A549 (cell line): ENCODE data around the gene PAM. TPM values are rescaled to one million over a fixed set of nuclear protein-coding genes. Genes with fewer than 3 reads are reported as not detected.

ENCODE experiments used
- ATAC-seq, 2 experiments: fragments of 200-7000 bp in 1 of 2; fragments of >200 bp in 1 of 2; cut with Nextera tagmentation in 1 of 2; cut with Tn5 transposase in 1 of 2; 3 replicates each; pipeline versions ENCODE4 v1.8.0 to v1.9.1; 2018 to 2020; ENCODE audit warnings: mild to moderate bottlenecking in 1 of 2, moderate library complexity in 1 of 2
- CTCF ChIA-PET: fragments of 300-600 bp; sonication (Branson Sonifier 250); formaldehyde crosslinking; extraction: SDS; loops from one replicate; lab custom pipeline; 2021; ENCODE audit warnings: antibody characterized with exemption, inconsistent platforms; lab: Yijun Ruan, JAX
- POLR2A ChIA-PET: fragments of 350-600 bp; formaldehyde crosslinking; extraction: SDS; loops from one replicate; lab custom pipeline; 2021; ENCODE audit warnings: antibody characterized with exemption, inconsistent platforms; lab: Yijun Ruan, JAX
- DNase-seq, 2 experiments: peaks; one replicate each; pipeline versions ENCODE4 v3.0.0 to v3.0.0-alpha.2; 2011 to 2016; ENCODE audit warnings: low read depth in 1 of 2, low spot score in 1 of 2
- FAIRE-seq: peaks from 2 replicates; lab custom pipeline; 2011; peaks lifted over from hg19 to GRCh38; lab: Jason Lieb, UNC
- H3K27ac ChIP-seq, 2 experiments: fragments of >200 bp; sonication (Bioruptor Twin); formaldehyde crosslinking; 3 replicates each; pipeline ENCODE4 v1.5.1; 2016 to 2017
- H3K4me1 ChIP-seq: fragments of >200 bp; sonication (Bioruptor Twin); formaldehyde crosslinking; 3 replicates; pipeline ENCODE4 v1.6.1; 2016
- H3K4me2 ChIP-seq: fragments of >200 bp; sonication (Bioruptor Twin); formaldehyde crosslinking; 3 replicates; pipeline ENCODE4 v1.6.1; 2016
- H3K4me3 ChIP-seq: fragments of >200 bp; sonication (Bioruptor Twin); formaldehyde crosslinking; 3 replicates; pipeline ENCODE4 v1.5.1; 2016
- H3K9me3 ChIP-seq: fragments of >200 bp; sonication (Bioruptor Twin); formaldehyde crosslinking; 3 replicates; pipeline ENCODE4 v1.6.1; 2016
- BHLHE40 ChIP-seq: IDR thresholded peaks from 2 replicates; pipeline ENCODE4 v1.6.1; 2012; ENCODE audit warnings: low read depth, low read length, inconsistent platforms
- CBX2 ChIP-seq: fragments of 200-600 bp; sonication (generic); IDR thresholded peaks from 2 replicates; pipeline ENCODE4 v1.6.1; 2016; ENCODE audit warnings: low read depth, mild to moderate bottlenecking, borderline replicate concordance
- CBX8 ChIP-seq: fragments of 200-600 bp; sonication (generic); IDR thresholded peaks from 2 replicates; pipeline ENCODE4 v1.6.1; 2016
- EHF ChIP-seq: fragments of 250-450 bp; sonication (Bioruptor Pico); IDR thresholded peaks from 2 replicates; pipeline ENCODE4 v1.5.0; 2020; ENCODE audit warnings: mild to moderate bottlenecking
- FOSB ChIP-seq: fragments of 250-450 bp; sonication (Bioruptor Pico); IDR thresholded peaks from 2 replicates; pipeline ENCODE4 v1.5.0; 2020; ENCODE audit warnings: mild to moderate bottlenecking, moderate library complexity
- FOSL2 ChIP-seq, 2 experiments: fragments of 450-650 bp in 1 of 2; fragments of >200 bp in 1 of 2; sonication (Bioruptor Twin) in 1 of 2; formaldehyde crosslinking; IDR thresholded peaks; 2 replicates each; pipeline versions ENCODE4 v1.5.0 to v1.6.1; 2016 to 2020; ENCODE audit warnings: mild to moderate bottlenecking in 1 of 2, moderate library complexity in 1 of 2
- FOXS1 ChIP-seq: fragments of 250-450 bp; sonication (Bioruptor Pico); IDR thresholded peaks from 2 replicates; pipeline ENCODE4 v1.5.0; 2020; ENCODE audit warnings: mild to moderate bottlenecking, moderate library complexity
- GATA3 ChIP-seq: IDR thresholded peaks from 2 replicates; pipeline ENCODE4 v1.6.1; 2012; ENCODE audit warnings: borderline replicate concordance
- HDAC2 ChIP-seq: fragments of 200-600 bp; sonication (generic); IDR thresholded peaks from 2 replicates; pipeline ENCODE4 v1.6.1; 2016
- HES2 ChIP-seq: fragments of >200 bp; sonication (Bioruptor Twin); formaldehyde crosslinking; IDR thresholded peaks from 2 replicates; pipeline ENCODE4 v1.6.1; 2016
- HOXA7 ChIP-seq: fragments of 250-450 bp; sonication (Bioruptor Pico); IDR thresholded peaks from 2 replicates; pipeline ENCODE4 v1.5.0; 2020; ENCODE audit warnings: mild to moderate bottlenecking, moderate library complexity
- HOXB13 ChIP-seq: fragments of 250-450 bp; sonication (Bioruptor Pico); IDR thresholded peaks from 2 replicates; pipeline ENCODE4 v1.5.0; 2020; ENCODE audit warnings: low read depth, mild to moderate bottlenecking, moderate library complexity
- HOXB5 ChIP-seq: fragments of 250-450 bp; sonication (Bioruptor Pico); IDR thresholded peaks from 2 replicates; pipeline ENCODE4 v1.5.0; 2020; ENCODE audit warnings: mild to moderate bottlenecking, moderate library complexity
- KDM1A ChIP-seq: fragments of 200-600 bp; sonication (generic); IDR thresholded peaks from 2 replicates; pipeline ENCODE4 v1.6.1; 2016; ENCODE audit warnings: low read depth, mild to moderate bottlenecking
- KDM5A ChIP-seq: fragments of 200-600 bp; sonication (generic); IDR thresholded peaks from 2 replicates; pipeline ENCODE4 v1.6.1; 2016; ENCODE audit warnings: antibody characterized with exemption, mild to moderate bottlenecking
- MAFK ChIP-seq: fragments of 450-650 bp; IDR thresholded peaks from 2 replicates; pipeline ENCODE4 v1.6.1; 2014; ENCODE audit not compliant: partially characterized antibody
- NPAS2 ChIP-seq: fragments of 250-450 bp; sonication (Bioruptor Pico); IDR thresholded peaks from 2 replicates; pipeline ENCODE4 v1.8.0; 2022; ENCODE audit warnings: mild to moderate bottlenecking, moderate library complexity, borderline replicate concordance
- POLR2A ChIP-seq: IDR thresholded peaks from 2 replicates; pipeline ENCODE4 v1.6.1; 2012; ENCODE audit warnings: mild to moderate bottlenecking, low read length
- RARB ChIP-seq: fragments of 250-450 bp; sonication (Bioruptor Pico); IDR thresholded peaks from 2 replicates; pipeline ENCODE4 v1.8.0; 2021; ENCODE audit warnings: mild to moderate bottlenecking, moderate library complexity
- RCOR1 ChIP-seq: fragments of 150-350 bp; IDR thresholded peaks from 2 replicates; pipeline ENCODE4 v1.6.1; 2014; ENCODE audit warnings: antibody characterized with exemption, low read length, low read depth
- RFX5 ChIP-seq: fragments of 450-650 bp; IDR thresholded peaks from 2 replicates; pipeline ENCODE4 v1.7.1; 2014; ENCODE audit warnings: antibody characterized with exemption, mild to moderate bottlenecking, moderate library complexity
- SMC3 ChIP-seq: fragments of >200 bp; sonication (Bioruptor Twin); formaldehyde crosslinking; IDR thresholded peaks from 3 replicates; pipeline ENCODE4 v1.6.1; 2018; ENCODE audit warnings: inconsistent platforms
- ZFP36 ChIP-seq: fragments of 450-650 bp; IDR thresholded peaks from 2 replicates; pipeline ENCODE4 v1.6.1; 2014; ENCODE audit warnings: borderline replicate concordance; ENCODE audit not compliant: partially characterized antibody
- ZNF302 ChIP-seq: fragments of 250-450 bp; sonication (Bioruptor Pico); IDR thresholded peaks from 2 replicates; pipeline ENCODE4 v1.9.0; 2021; ENCODE audit warnings: inconsistent platforms, mild to moderate bottlenecking, moderate library complexity
- ZSCAN20 ChIP-seq: fragments of 250-450 bp; sonication (Bioruptor Pico); IDR thresholded peaks from 2 replicates; pipeline ENCODE4 v1.8.0; 2022; ENCODE audit warnings: mild to moderate bottlenecking, moderate library complexity
- WGBS: methylation state at CpG from one replicate; pipeline ENCODE4 v1.1.6; 2017; ENCODE audit errors: missing lambda C conversion rate; 5-methylcytosine and 5-hydroxymethylcytosine counted together
- polyA plus RNA-seq, 4 experiments: library from polyadenylated mRNA; depleted of rRNA in 3 of 4; stranded (reverse); fragments of >200 nt; fragmentation: RNase III in 1 of 4; extraction: RNeasy Plus Mini Kit Qiagen cat#74134 plus additional on column Dnase treatment in 1 of 4; gene quantifications; 2 replicates in 3 of 4; 3 replicates in 1 of 4; pipeline ENCODE4 v1.2.3, GENCODE V29; 2011 to 2017
- TF ChIP-seq, protein P1 (sequence below): fragments of 250-450 bp; sonication (Bioruptor Pico); IDR thresholded peaks from 2 replicates; pipeline ENCODE4 v1.5.0; 2020; ENCODE audit warnings: low read depth, mild to moderate bottlenecking, moderate library complexity

PAM gene
- polyA plus RNA-seq, 2 of the 4 experiments (the other 2 are of a cell fraction): 21.5 to 25.1 TPM

DNA sequence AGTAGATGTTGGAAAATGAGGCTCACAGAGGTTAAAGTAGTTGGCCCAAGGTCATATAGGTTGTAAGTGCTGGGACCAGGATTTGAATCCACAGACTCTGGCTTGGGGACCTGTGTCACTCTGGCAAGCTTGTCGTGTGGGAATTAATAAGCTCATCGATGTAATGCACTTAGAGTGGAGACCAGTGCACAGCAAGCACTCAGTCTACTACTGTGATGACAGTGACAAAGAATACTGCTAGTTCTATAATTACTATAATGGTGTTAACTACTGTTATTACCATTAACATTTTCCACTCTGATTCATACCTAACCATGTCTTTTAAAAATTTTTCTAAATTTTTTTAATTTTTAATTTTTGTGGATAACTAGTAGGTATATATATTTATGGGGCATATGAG is 12.8 kb downstream of the PAM start:
- TF ChIP-seq RFX5 (no peak), CBX2 (no peak), POLR2A (no peak), NPAS2 (no peak), MAFK (no peak)
- 44% methylated on average over 2 of the region's 2 CpGs for WGBS
- CTCF ChIA-PET: no interaction called here
- Histone ChIP-seq H3K4me1 (no peaks in the 10 kb centered on the region), H3K4me3 (no peak overlapping the region), H3K9me3 (no peaks in the 10 kb centered on the region), H3K4me2 (no peak overlapping the region), H3K27ac (no peak overlapping the region)
- DNase-seq (no peak), ATAC-seq (no peak), FAIRE-seq (no peak)
- POLR2A ChIA-PET: no interaction called here

GRCh38 chr5:102770803-102771202 is 15.7 kb downstream of the PAM start:
- no peak for FAIRE-seq
- H3K4me2 ChIP-seq: no peak overlapping the region

DNA sequence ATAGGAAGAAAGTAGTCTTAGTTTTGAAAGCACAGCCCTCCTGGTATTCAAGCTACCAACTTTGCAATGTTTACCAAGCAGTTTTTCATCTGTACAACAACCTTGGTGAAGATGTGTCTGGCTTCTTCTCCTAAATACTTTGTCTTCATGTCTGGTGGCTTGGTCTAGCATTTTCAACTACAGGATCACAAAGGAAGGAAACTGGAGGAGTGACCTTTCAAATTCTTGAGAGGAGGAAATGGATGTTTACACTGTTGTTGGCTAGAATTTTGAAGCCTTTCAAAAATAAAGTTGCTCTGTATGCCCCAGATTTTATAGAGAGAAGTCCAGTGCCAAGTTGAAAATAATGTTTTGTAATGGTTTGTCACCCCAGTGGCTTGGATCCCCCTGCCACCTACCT is 16.3 kb downstream of the PAM start:
- CTCF ChIA-PET: no interaction called here
- no peak for FAIRE-seq
- no peak overlapping the region for H3K4me3 ChIP-seq

More at GRCh38 chr5:102770803-102771202, 15.7 kb downstream of the PAM start:
- CTCF ChIA-PET: no interaction called here
- Histone ChIP-seq H3K9me3 (no peaks in the 10 kb centered on the region), H3K27ac (no peak overlapping the region), H3K4me3 (no peak overlapping the region), H3K4me1 (no peaks in the 10 kb centered on the region)
- POLR2A ChIA-PET: no interaction called here
- no peak for ATAC-seq
- TF ChIP-seq HOXA7 (CRISPR knock-in tag) (no peak), BHLHE40 (no peak)
- DNase-seq: no peak
- WGBS: 62% methylated on average over 3 of the region's 3 CpGs

GRCh38 chr5:102772273-102772672 is 17.2 kb downstream of the PAM start:
- H3K4me3 ChIP-seq: no peak overlapping the region
- ATAC-seq: no peak
- no peaks in the 10 kb centered on the region for H3K9me3 ChIP-seq
- H3K4me1 ChIP-seq: no peaks in the 10 kb centered on the region
- POLR2A ChIA-PET: no interaction called here
- TF ChIP-seq CBX2: no peak
- TF ChIP-seq GATA3: no peak
- TF ChIP-seq HOXB13 (CRISPR knock-in tag): no peak
- no peak for TF ChIP-seq KDM1A
- no peak for TF ChIP-seq HOXB5 (CRISPR knock-in tag)
- TF ChIP-seq HES2: no peak
- no peak for TF ChIP-seq HOXA7 (CRISPR knock-in tag)
- TF ChIP-seq FOSL2 (IDR thresholded peaks at IDR 0.05): no peak
- TF ChIP-seq FOSL2 (CRISPR knock-in tag; IDR thresholded peaks at IDR 0.05): no peak
- no peak for TF ChIP-seq ZFP36
- no peak for TF ChIP-seq KDM5A
- TF ChIP-seq, all 56 proteins: peak for 0
- Histone ChIP-seq H3K27ac (no peak overlapping the region), H3K4me2 (no peak overlapping the region)
- CTCF ChIA-PET: no interaction called here
- DNase-seq (no peak), FAIRE-seq (no peak)
- 59% methylated on average over 1 of the region's 1 CpG for WGBS

More for the DNA sequence above, 16.3 kb downstream of the PAM start:
- TF ChIP-seq HOXB5 (CRISPR knock-in tag): no peak
- no peak for TF ChIP-seq KDM5A
- TF ChIP-seq, protein P1, sequence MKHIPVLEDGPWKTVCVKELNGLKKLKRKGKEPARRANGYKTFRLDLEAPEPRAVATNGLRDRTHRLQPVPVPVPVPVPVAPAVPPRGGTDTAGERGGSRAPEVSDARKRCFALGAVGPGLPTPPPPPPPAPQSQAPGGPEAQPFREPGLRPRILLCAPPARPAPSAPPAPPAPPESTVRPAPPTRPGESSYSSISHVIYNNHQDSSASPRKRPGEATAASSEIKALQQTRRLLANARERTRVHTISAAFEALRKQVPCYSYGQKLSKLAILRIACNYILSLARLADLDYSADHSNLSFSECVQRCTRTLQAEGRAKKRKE (CRISPR knock-in tag): no peak
- TF ChIP-seq ZFP36: no peak
- TF ChIP-seq ZNF302 (CRISPR knock-in tag): no peak
- no peak for TF ChIP-seq HDAC2
- no peak for TF ChIP-seq FOXS1 (CRISPR knock-in tag)
- TF ChIP-seq RARB (CRISPR knock-in tag): no peak
- TF ChIP-seq CBX8: no peak
- TF ChIP-seq HOXA7 (CRISPR knock-in tag): no peak
- no peak for TF ChIP-seq EHF (CRISPR knock-in tag)
- no peak for TF ChIP-seq SMC3
- no peak for TF ChIP-seq FOSB (CRISPR knock-in tag)
- TF ChIP-seq ZSCAN20 (CRISPR knock-in tag): no peak
- TF ChIP-seq RCOR1: no peak
- POLR2A ChIA-PET: no interaction called here
- no peak for DNase-seq
- ATAC-seq: no peak
- Histone ChIP-seq H3K4me1 (no peaks in the 10 kb centered on the region), H3K9me3 (no peaks in the 10 kb centered on the region), H3K4me2 (no peak overlapping the region), H3K27ac (no peak overlapping the region)
